Naive thymus-derived CD4-positive, alpha-beta T cell (primary cell): ENCODE results near the gene THBS3. TPM values are rescaled to one million over a fixed set of nuclear protein-coding genes. Genes with fewer than 3 reads are reported as not detected.
"Not testable (repeated sequence)": the region's sequence is repeated elsewhere in the genome, so short reads cannot be mapped to it uniquely, and the experiment has no call there.

Source experiments
- ATAC-seq: fragments of 150-1000 bp; cut with Tn5 transposase; 2 replicates; pipeline ENCODE4 v1.10.0; 2021; ENCODE audit warnings: mild to moderate bottlenecking, moderate library complexity
- CTCF ChIA-PET: fragments of 350-600 bp; sonication (Branson Sonifier 250); formaldehyde crosslinking; loops from one replicate; lab custom pipeline; 2021; ENCODE audit warnings: antibody characterized with exemption; lab: Charles Lee
- POLR2A ChIA-PET: fragments of 350-600 bp; sonication (Branson Sonifier 250); formaldehyde crosslinking; loops from one replicate; lab custom pipeline; 2021; ENCODE audit warnings: antibody characterized with exemption, inconsistent platforms; lab: Charles Lee
- DNase-seq, 9 donors: peaks; one replicate each; pipeline versions ENCODE4 v3.0.0 to v3.0.0-alpha.2; 2020 to 2022; ENCODE audit warnings: mixed read lengths in 1 of 9
- H3K27ac ChIP-seq: one replicate; pipeline ENCODE4 v1.7.0; 2013; ENCODE audit warnings: mild to moderate bottlenecking, low read depth, low read length, moderate library complexity
- H3K27me3 ChIP-seq, 2 donors: one replicate each; pipeline ENCODE4 v1.7.0; 2013; ENCODE audit warnings: low read length in 2 of 2, mild to moderate bottlenecking in 2 of 2, moderate library complexity in 2 of 2; ENCODE audit not compliant: control insufficient read depth in 2 of 2, insufficient read depth in 2 of 2
- H3K36me3 ChIP-seq, 3 experiments: 1 replicate in 2 of 3; 2 replicates in 1 of 3; pipeline ENCODE4 v1.7.0; 2013; ENCODE audit warnings: low read length in 3 of 3, mild to moderate bottlenecking in 3 of 3, moderate library complexity in 1 of 3; ENCODE audit not compliant: insufficient read depth in 3 of 3, control insufficient read depth in 2 of 3
- H3K4me1 ChIP-seq, 2 donors: one replicate each; pipeline ENCODE4 v1.7.0; 2013; ENCODE audit warnings: low read length in 2 of 2, mild to moderate bottlenecking in 2 of 2, moderate library complexity in 1 of 2; ENCODE audit not compliant: control insufficient read depth in 2 of 2, insufficient read depth in 2 of 2
- H3K4me3 ChIP-seq: 2 replicates; pipeline ENCODE4 v1.7.0; 2013; ENCODE audit warnings: mild to moderate bottlenecking, low read length
- H3K9me3 ChIP-seq, 3 experiments: 1 replicate in 2 of 3; 2 replicates in 1 of 3; pipeline ENCODE4 v1.7.0; 2013; ENCODE audit warnings: low read length in 3 of 3; ENCODE audit not compliant: control insufficient read depth in 2 of 3
- H3K27ac Mint-ChIP-seq, 9 donors: one replicate each; pipeline ENCODE4 v1.8.0; 2020 to 2022; ENCODE audit warnings: mixed read lengths in 9 of 9, mild to moderate bottlenecking in 8 of 9, moderate library complexity in 5 of 9, inconsistent platforms in 2 of 9
- H3K27me3 Mint-ChIP-seq, 5 donors: one replicate each; pipeline ENCODE4 v1.8.0; 2021 to 2022; ENCODE audit warnings: mixed read lengths in 5 of 5, mild to moderate bottlenecking in 1 of 5
- H3K36me3 Mint-ChIP-seq, 5 donors: one replicate each; pipeline ENCODE4 v1.8.0; 2020 to 2022; ENCODE audit warnings: mixed read lengths in 5 of 5, mild to moderate bottlenecking in 3 of 5, inconsistent platforms in 1 of 5
- H3K4me1 Mint-ChIP-seq, 7 donors: one replicate each; pipeline ENCODE4 v1.8.0; 2020 to 2022; ENCODE audit warnings: mixed read lengths in 7 of 7, mild to moderate bottlenecking in 3 of 7, inconsistent platforms in 1 of 7
- H3K4me3 Mint-ChIP-seq, 10 donors: one replicate each; pipeline ENCODE4 v1.8.0; 2020 to 2022; ENCODE audit warnings: mild to moderate bottlenecking in 10 of 10, mixed read lengths in 10 of 10, moderate library complexity in 6 of 10, inconsistent platforms in 2 of 10
- H3K9me3 Mint-ChIP-seq, 11 donors: one replicate each; pipeline ENCODE4 v1.8.0; 2020 to 2022; ENCODE audit warnings: mixed read lengths in 11 of 11, mild to moderate bottlenecking in 4 of 11, inconsistent platforms in 1 of 11, moderate library complexity in 1 of 11
- intact Hi-C, 2 donors: fragments of 100-400 bp; cut with micrococcal nuclease; formaldehyde crosslinking; loops; one replicate each; pipeline ENCODE4 v1.15.1; 2023
- polyA plus RNA-seq, 2 donors: library from polyadenylated mRNA; unstranded; fragments of 300-500 nt; fragmentation: Illumina TruSeq; gene quantifications; one replicate each; pipeline ENCODE4 v1.2.3, GENCODE V29; 2021
- total RNA-seq, 6 experiments: library from RNA in 5 of 6; stranded (reverse) in 5 of 6; gene quantifications; 1 replicate in 5 of 6; 2 replicates in 1 of 6; pipeline ENCODE4 v1.2.3 and lab custom pipeline; 2021 to 2026

Gene THBS3
- total and polyA plus RNA-seq, 7 experiments from 2014 or later, result 0.87 to 35.9 (median 26.8) TPM

DNA sequence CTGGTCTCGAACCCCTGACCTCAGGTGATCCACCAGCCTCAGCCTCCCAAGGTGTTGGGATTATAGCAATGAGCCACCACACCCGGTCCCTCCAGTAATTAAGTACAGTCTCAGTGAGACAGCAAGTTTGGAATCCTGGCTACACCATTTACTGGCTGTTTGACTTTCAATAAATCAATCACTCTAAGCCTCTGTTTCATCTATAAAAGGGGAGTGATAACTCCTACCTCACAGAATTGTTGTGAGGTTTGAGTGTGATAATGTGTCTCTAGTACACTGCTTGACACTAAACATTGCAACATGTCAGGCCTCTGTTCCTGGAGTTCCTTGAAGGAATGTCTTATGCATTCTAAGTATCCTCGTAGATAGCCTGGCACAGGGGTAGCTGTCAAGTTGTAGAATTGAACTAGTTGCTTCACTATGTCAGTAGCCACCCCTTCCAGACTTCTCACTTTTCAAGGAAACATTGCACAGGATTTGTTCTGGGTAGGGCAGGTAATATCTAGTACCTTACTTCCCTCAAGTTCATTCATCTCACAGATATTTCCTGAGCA is 35.2 kb upstream of the THBS3 start:
- Mint-ChIP-seq H3K36me3 (peaks cover 0 to 6% (median 3%) of the 10 kb centered on the region in 5 donors), H3K27me3 (peaks cover 0 to 6% (median 3%) of the 10 kb centered on the region in 5 donors), H3K9me3 (peaks cover 0 to 8% (median 0%) of the 10 kb centered on the region in 11 donors), H3K4me1 (peaks cover 31 to 53% (median 44%) of the 10 kb centered on the region in 7 donors), H3K27ac (peak overlapping the region; percentile 84 to 100 (median 95)), H3K4me3 (peak overlapping the region; percentile 85 to 97 (median 91))
- Histone ChIP-seq H3K27me3 (no peaks in the 10 kb centered on the region), H3K36me3 (peaks cover 0 to 5% (median 0%) of the 10 kb centered on the region in 3 experiments), H3K4me3 (no peak overlapping the region), H3K4me1 (peaks cover 19 to 20% of the 10 kb centered on the region in 2 donors), H3K27ac (peak overlapping the region; percentile 73), H3K9me3 (no peaks in the 10 kb centered on the region)
- POLR2A ChIA-PET, result interaction anchor here (0.6 to 3.8 kb wide), 7 partner anchors 11 to 69 kb away, joined by 3 to 20 read pairs (median 4); partner anchors contain the start of genes KRTCAP2 and TRIM46
- no peak for DNase-seq
- intact Hi-C loops, result loop anchor here (5.0 kb wide), 4 partner anchors 71 to 1094 kb away; partner anchors contain the start of genes CCT3 (in 1 of the 2), KRTCAP2 (in 1 of the 2), PMVK (in 1 of the 2) and SLC50A1 (in 1 of the 2)
- no peak for ATAC-seq
- CTCF ChIA-PET, result interaction anchor here (0.7 to 1.9 kb wide), 5 partner anchors 8 to 81 kb away, joined by 3 to 10 read pairs (median 6); no protein-coding TSS in a partner anchor

DNA sequence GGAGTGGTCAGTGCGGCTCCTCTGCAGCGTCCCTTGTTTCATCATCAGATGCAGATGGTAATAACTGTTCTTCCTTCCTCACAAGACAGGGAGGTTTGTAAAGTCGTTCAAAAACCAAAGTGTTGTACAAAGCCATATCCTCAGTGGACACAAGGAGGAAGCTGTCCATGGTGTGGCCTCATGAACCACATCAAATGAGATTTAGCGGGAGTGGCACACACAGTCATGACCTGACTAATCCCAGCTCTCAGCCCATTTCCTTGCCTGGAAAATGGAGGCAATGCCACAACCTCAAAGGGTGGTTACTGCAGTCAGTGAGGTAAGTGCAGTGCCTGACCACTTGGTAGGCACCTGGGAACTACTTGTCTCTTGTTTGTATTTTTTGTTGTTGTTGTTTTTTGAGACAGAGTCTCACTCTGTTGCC is 34.2 kb upstream of the THBS3 start:
- POLR2A ChIA-PET, result interaction anchor here (0.6 to 3.8 kb wide), 9 partner anchors 8 to 170 kb away, joined by 3 to 20 read pairs (median 4); partner anchors contain the start of genes RUSC1, SCAMP3 and THBS3
- peaks cover 0 to 12% (median 5%) of the 10 kb centered on the region in 5 donors for H3K36me3 Mint-ChIP-seq
- peaks cover 0 to 6% (median 3%) of the 10 kb centered on the region in 5 donors for H3K27me3 Mint-ChIP-seq
- CTCF ChIA-PET, result interaction anchor here (1.2 to 2.5 kb wide), 3 partner anchors 9 to 23 kb away, joined by 3 to 10 read pairs (median 8); no protein-coding TSS in a partner anchor
- peak overlapping the region; percentile 73 to 98 (median 91) for H3K27ac Mint-ChIP-seq
- ATAC-seq (peak; percentile 26), DNase-seq (no peak)
- Histone ChIP-seq H3K36me3 (peaks cover 0 to 15% (median 0%) of the 10 kb centered on the region in 3 experiments), H3K27me3 (no peaks in the 10 kb centered on the region), H3K9me3 (no peaks in the 10 kb centered on the region), H3K4me1 (peaks cover 19 to 20% of the 10 kb centered on the region in 2 donors), H3K4me3 (no peak overlapping the region), H3K27ac (peak overlapping the region; percentile 49)
- H3K9me3 Mint-ChIP-seq, result peaks cover 0 to 8% (median 0%) of the 10 kb centered on the region in 11 donors
- peak overlapping the region in 7 of 10 donors; percentile 78 to 92 (median 88) for H3K4me3 Mint-ChIP-seq
- intact Hi-C loops, result loop anchor here (1.0 to 5.0 kb wide), 5 partner anchors 23 to 1095 kb away; partner anchors contain the start of genes CCT3 (in 1 of the 2), KRTCAP2 (in 1 of the 2), PMVK (in 1 of the 2) and SLC50A1 (in 1 of the 2)
- H3K4me1 Mint-ChIP-seq, result peaks cover 31 to 53% (median 44%) of the 10 kb centered on the region in 7 donors

DNA sequence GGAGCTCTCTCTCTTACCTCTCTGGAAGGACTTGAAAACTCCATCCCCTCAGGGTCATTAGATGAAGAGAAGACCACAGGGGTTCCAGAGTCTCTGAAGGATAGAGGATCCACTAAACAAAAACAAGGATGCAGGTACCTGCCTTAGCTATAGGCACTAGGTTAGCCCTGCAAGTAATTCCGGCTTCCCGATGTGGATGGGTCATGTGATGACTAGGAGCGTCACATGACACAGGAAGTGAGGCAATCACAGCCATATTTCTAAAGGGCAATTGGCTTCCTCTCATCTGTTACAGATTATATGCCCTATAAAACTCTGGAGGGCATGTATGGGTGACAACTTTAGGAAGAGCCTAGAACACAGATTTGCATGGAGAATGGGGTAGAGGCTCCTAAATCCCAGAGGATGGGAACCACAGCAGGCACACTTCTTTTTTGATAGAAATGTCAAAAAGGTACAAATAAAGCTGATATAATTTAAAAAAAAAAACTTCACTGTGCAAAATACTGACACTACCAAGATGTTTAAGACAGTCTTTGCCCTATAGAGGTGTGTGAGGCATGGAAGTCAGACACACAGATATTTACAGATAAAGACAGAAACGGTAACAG is 33.5 kb upstream of the THBS3 start:
- Mint-ChIP-seq H3K36me3 (peaks cover 0 to 16% (median 5%) of the 10 kb centered on the region in 5 donors), H3K9me3 (peaks cover 0 to 8% (median 0%) of the 10 kb centered on the region in 11 donors)
- peak overlapping the region; percentile 49 for H3K27ac ChIP-seq

GRCh38 chr1:155236451-155236850 is 28.8 kb upstream of the THBS3 start:
- Mint-ChIP-seq H3K9me3 (no peaks in the 10 kb centered on the region), H3K27me3 (no peaks in the 10 kb centered on the region), H3K4me1 (peaks cover 9 to 28% (median 16%) of the 10 kb centered on the region in 7 donors), H3K36me3 (peaks cover 0 to 23% (median 4%) of the 10 kb centered on the region in 5 donors), H3K4me3 (no peak overlapping the region), H3K27ac (peak overlapping the region in 2 of 9 donors; percentile 8 to 15)
- Histone ChIP-seq H3K4me1 (peaks cover 3 to 4% of the 10 kb centered on the region in 2 donors), H3K36me3 (peaks cover 0 to 29% (median 0%) of the 10 kb centered on the region in 3 experiments), H3K4me3 (no peak overlapping the region), H3K27me3 (no peaks in the 10 kb centered on the region), H3K9me3 (no peaks in the 10 kb centered on the region), H3K27ac (no peak overlapping the region)
- ATAC-seq, result no peak
- CTCF ChIA-PET, result interaction anchor here (0.6 kb wide), 1 partner anchor 471 kb away, joined by 4 read pairs; no protein-coding TSS in a partner anchor
- POLR2A ChIA-PET, result interaction anchor here (0.5 kb wide), 1 partner anchor 657 kb away, joined by 3 read pairs; no protein-coding TSS in a partner anchor
- no peak for DNase-seq
- intact Hi-C loops, result no loop called here

More for the DNA sequence above, 33.5 kb upstream of the THBS3 start:
- peaks cover 30 to 56% (median 43%) of the 10 kb centered on the region in 7 donors for H3K4me1 Mint-ChIP-seq
- CTCF ChIA-PET, result interaction anchor here (1.2 to 2.5 kb wide), 3 partner anchors 9 to 22 kb away, joined by 3 to 10 read pairs (median 8); no protein-coding TSS in a partner anchor
- intact Hi-C loops, result loop anchor here (1.0 to 5.0 kb wide), 5 partner anchors 22 to 1096 kb away; partner anchors contain the start of genes CCT3 (in 1 of the 2), KRTCAP2 (in 1 of the 2), PMVK (in 1 of the 2) and SLC50A1 (in 1 of the 2)
- no peaks in the 10 kb centered on the region for H3K9me3 ChIP-seq
- peaks cover 0 to 6% (median 3%) of the 10 kb centered on the region in 5 donors for H3K27me3 Mint-ChIP-seq
- POLR2A ChIA-PET, result interaction anchor here (0.6 to 2.0 kb wide), 11 partner anchors 9 to 79 kb away, joined by 3 to 8 read pairs (median 4); partner anchors contain the start of genes CLK2, RUSC1, SCAMP3 and THBS3
- peak overlapping the region; percentile 73 to 98 (median 91) for H3K27ac Mint-ChIP-seq
- DNase-seq (peak in 8 of 9 donors; percentile 62 to 74 (median 70)), ATAC-seq (peak; percentile 42)
- peak overlapping the region; percentile 65 for H3K4me3 ChIP-seq
- no peaks in the 10 kb centered on the region for H3K27me3 ChIP-seq
- peak overlapping the region; percentile 79 to 92 (median 88) for H3K4me3 Mint-ChIP-seq
- peaks cover 0 to 22% (median 0%) of the 10 kb centered on the region in 3 experiments for H3K36me3 ChIP-seq
- H3K4me1 ChIP-seq, result peaks cover 19 to 20% of the 10 kb centered on the region in 2 donors

- H3K36me3 ChIP-seq, result peaks cover 0 to 29% (median 0%) of the 10 kb centered on the region in 3 experiments
- Mint-ChIP-seq H3K27ac (peak overlapping the region in 3 of 9 donors; percentile 26 to 77 (median 61)), H3K4me1 (peaks cover 0 to 17% (median 6%) of the 10 kb centered on the region in 7 donors), H3K36me3 (peaks cover 0 to 23% (median 4%) of the 10 kb centered on the region in 5 donors)
- H3K27ac ChIP-seq, POLR2A ChIA-PET, H3K27me3 Mint-ChIP-seq, H3K9me3 ChIP-seq, DNase-seq, H3K4me3 Mint-ChIP-seq, H3K9me3 Mint-ChIP-seq, CTCF ChIA-PET, H3K4me1 ChIP-seq, intact Hi-C loops, H3K4me3 ChIP-seq, H3K27me3 ChIP-seq: not testable (repeated sequence)
- ATAC-seq, result peak; percentile 38
These were observed 27.7 kb upstream of the THBS3 start for GRCh38 chr1:155235375-155235774.

- H3K27ac Mint-ChIP-seq, POLR2A ChIA-PET, H3K4me3 ChIP-seq, DNase-seq, H3K4me1 ChIP-seq, ATAC-seq, H3K9me3 Mint-ChIP-seq, intact Hi-C loops, H3K27me3 ChIP-seq, H3K27me3 Mint-ChIP-seq, H3K27ac ChIP-seq, H3K4me3 Mint-ChIP-seq, CTCF ChIA-PET, H3K9me3 ChIP-seq: not testable (repeated sequence)
- H3K36me3 Mint-ChIP-seq, result peaks cover 0 to 23% (median 4%) of the 10 kb centered on the region in 5 donors
- H3K4me1 Mint-ChIP-seq, result peaks cover 0 to 16% (median 1%) of the 10 kb centered on the region in 7 donors
- peaks cover 0 to 26% (median 0%) of the 10 kb centered on the region in 3 experiments for H3K36me3 ChIP-seq
These were observed 25.8 kb upstream of the THBS3 start for GRCh38 chr1:155233502-155233901.
